ENCODE data around the gene CFAP46. TPM values are rescaled to one million over a fixed set of nuclear protein-coding genes. Genes with fewer than 3 reads are reported as not detected.

Gene CFAP46
- polyA plus RNA-seq, 1 donor from 2014 or later, result 2.6 TPM

DNA sequence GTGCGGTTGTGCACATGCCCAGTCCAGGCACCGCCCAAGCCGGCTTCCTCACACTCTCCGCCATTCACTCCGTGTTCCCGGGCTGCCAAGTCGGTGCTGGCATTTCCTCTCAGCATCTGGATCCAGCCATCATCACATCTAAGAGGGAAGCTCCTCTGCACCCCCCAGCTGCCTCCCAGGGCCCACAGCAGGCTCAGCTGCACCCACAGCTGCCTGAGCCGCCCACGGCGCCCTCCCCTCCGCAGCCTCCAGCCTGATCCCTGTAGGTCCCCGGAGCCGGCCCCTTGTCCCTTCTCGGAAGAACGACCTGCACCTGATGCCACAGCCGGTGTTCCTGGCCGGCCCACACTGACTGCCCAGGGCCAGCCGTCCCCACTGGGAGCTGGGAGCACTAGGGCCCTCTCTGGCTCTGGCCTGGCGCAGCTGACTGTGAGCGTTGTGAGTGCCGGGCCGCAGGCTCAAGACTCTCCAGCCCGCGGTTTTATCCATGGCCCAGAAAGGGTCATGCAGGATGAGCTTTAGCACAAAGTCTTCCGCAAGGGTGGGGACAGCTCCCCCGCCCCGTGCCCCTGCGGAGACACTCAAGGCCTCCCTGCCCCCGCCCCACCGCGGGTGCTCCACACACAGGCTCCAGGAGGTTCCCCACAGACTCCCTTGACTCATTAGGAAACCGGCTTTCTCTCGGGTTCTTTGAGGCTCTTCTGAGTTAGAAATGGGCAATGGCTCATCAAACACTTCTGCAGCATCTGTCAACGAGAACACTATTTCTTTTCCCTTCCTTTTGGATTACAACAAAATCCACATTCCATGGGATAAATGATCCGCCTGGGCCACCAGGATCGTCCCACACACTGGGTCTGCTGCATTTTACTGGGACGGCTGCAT is 31.2 kb downstream of the CFAP46 start:
- H4K20me1 ChIP-seq (ENCODE audit: insufficient read depth), result no peaks in the 10 kb centered on the region
- H3K27ac ChIP-seq (ENCODE audit: low read length), result no peak overlapping the region
- no peaks in the 10 kb centered on the region for H3F3A ChIP-seq (ENCODE audit: insufficient read depth, low read length, poor library complexity, severe bottlenecking)
- no peak overlapping the region for H3K9ac ChIP-seq (ENCODE audit: low read length)
- TF ChIP-seq, protein P1, sequence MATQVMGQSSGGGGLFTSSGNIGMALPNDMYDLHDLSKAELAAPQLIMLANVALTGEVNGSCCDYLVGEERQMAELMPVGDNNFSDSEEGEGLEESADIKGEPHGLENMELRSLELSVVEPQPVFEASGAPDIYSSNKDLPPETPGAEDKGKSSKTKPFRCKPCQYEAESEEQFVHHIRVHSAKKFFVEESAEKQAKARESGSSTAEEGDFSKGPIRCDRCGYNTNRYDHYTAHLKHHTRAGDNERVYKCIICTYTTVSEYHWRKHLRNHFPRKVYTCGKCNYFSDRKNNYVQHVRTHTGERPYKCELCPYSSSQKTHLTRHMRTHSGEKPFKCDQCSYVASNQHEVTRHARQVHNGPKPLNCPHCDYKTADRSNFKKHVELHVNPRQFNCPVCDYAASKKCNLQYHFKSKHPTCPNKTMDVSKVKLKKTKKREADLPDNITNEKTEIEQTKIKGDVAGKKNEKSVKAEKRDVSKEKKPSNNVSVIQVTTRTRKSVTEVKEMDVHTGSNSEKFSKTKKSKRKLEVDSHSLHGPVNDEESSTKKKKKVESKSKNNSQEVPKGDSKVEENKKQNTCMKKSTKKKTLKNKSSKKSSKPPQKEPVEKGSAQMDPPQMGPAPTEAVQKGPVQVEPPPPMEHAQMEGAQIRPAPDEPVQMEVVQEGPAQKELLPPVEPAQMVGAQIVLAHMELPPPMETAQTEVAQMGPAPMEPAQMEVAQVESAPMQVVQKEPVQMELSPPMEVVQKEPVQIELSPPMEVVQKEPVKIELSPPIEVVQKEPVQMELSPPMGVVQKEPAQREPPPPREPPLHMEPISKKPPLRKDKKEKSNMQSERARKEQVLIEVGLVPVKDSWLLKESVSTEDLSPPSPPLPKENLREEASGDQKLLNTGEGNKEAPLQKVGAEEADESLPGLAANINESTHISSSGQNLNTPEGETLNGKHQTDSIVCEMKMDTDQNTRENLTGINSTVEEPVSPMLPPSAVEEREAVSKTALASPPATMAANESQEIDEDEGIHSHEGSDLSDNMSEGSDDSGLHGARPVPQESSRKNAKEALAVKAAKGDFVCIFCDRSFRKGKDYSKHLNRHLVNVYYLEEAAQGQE (IDR thresholded peaks at IDR 0.05; ENCODE audit: borderline replicate concordance), result no peak
- TF ChIP-seq, protein P2, sequence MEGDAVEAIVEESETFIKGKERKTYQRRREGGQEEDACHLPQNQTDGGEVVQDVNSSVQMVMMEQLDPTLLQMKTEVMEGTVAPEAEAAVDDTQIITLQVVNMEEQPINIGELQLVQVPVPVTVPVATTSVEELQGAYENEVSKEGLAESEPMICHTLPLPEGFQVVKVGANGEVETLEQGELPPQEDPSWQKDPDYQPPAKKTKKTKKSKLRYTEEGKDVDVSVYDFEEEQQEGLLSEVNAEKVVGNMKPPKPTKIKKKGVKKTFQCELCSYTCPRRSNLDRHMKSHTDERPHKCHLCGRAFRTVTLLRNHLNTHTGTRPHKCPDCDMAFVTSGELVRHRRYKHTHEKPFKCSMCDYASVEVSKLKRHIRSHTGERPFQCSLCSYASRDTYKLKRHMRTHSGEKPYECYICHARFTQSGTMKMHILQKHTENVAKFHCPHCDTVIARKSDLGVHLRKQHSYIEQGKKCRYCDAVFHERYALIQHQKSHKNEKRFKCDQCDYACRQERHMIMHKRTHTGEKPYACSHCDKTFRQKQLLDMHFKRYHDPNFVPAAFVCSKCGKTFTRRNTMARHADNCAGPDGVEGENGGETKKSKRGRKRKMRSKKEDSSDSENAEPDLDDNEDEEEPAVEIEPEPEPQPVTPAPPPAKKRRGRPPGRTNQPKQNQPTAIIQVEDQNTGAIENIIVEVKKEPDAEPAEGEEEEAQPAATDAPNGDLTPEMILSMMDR (IDR thresholded peaks at IDR 0.05; ENCODE audit: poor library complexity, severe bottlenecking), result no peak
- TF ChIP-seq EZH2 (IDR thresholded peaks at IDR 0.05; ENCODE audit: borderline replicate concordance, insufficient read depth, low read length, poor library complexity, severe bottlenecking) (no peak), MXI1 (conservative IDR thresholded peaks at IDR 0.05; ENCODE audit: poor library complexity, severe bottlenecking) (no peak), RAD21 (conservative IDR thresholded peaks at IDR 0.05) (no peak), TAF1 (IDR thresholded peaks at IDR 0.05; ENCODE audit: low read depth) (no peak), SMC3 (conservative IDR thresholded peaks at IDR 0.05; ENCODE audit: poor library complexity) (no peak)
- no peak overlapping the region for H3K4me3 ChIP-seq (ENCODE audit: low read length)
- H2AFZ ChIP-seq (ENCODE audit: low read depth, low read length), result no peak overlapping the region
- H3K36me3 ChIP-seq (ENCODE audit: insufficient read depth, low read length), result no peaks in the 10 kb centered on the region
- no peaks in the 10 kb centered on the region for H3K9me2 ChIP-seq (ENCODE audit: insufficient read depth, low read length)
- no peaks in the 10 kb centered on the region for H3K79me2 ChIP-seq (replicated peaks; ENCODE audit: insufficient read depth, low read length)
- no peaks in the 10 kb centered on the region for H3K27me3 ChIP-seq (ENCODE audit: insufficient read depth, low read depth, low read length)
- no peaks in the 10 kb centered on the region for H3K9me3 ChIP-seq (ENCODE audit: low read length)
- no peak overlapping the region for H3K4me2 ChIP-seq (ENCODE audit: low read length)

DNA sequence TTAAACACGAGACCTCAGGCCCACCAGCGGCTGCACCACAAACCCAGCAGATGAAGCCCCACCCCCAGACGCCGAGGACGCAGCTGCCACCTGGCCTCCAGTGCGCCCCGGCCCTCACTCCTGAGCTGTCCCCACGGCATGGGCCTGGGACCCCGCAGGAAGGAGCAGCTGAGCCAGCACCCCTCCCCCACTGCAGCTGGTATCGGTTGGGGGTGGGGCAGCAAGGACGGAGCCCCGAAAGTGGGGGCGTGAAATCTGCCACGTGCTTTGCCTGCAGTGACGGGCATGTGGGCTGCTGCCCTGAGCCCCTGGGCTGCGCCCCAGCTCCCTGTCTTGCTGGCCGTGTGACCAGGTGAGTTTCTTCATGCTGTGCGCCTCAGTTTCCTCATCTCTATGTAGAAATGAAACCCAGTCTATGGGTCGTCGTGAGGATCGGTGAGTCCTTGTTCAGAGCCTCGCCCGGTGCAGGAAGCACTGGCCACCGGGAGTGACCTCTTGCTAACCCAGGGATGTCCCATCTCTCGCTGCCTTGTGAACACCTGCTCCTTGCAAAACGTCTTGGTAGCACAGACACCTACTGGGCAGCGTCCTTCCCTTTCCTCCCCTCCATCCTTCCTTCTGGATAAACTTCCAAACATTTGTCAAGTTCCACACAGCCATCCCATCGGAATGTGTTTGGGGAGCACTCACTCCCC is 32.0 kb downstream of the CFAP46 start:
- H3K4me3 ChIP-seq (ENCODE audit: low read length), result no peak overlapping the region
- no peak overlapping the region for H3K27ac ChIP-seq (ENCODE audit: low read length)
- TF ChIP-seq SMC3 (conservative IDR thresholded peaks at IDR 0.05; ENCODE audit: poor library complexity), result no peak
- TF ChIP-seq, protein P1 (IDR thresholded peaks at IDR 0.05; ENCODE audit: borderline replicate concordance), result no peak
- TF ChIP-seq MXI1 (conservative IDR thresholded peaks at IDR 0.05; ENCODE audit: poor library complexity, severe bottlenecking), result no peak
- no peak for TF ChIP-seq TAF1 (IDR thresholded peaks at IDR 0.05; ENCODE audit: low read depth)
- TF ChIP-seq, protein P2 (IDR thresholded peaks at IDR 0.05; ENCODE audit: poor library complexity, severe bottlenecking), result no peak
- TF ChIP-seq RAD21 (conservative IDR thresholded peaks at IDR 0.05), result no peak
- no peak for TF ChIP-seq POLR2AphosphoS5 (IDR thresholded peaks at IDR 0.05)
- TF ChIP-seq EP300 (conservative IDR thresholded peaks at IDR 0.05; ENCODE audit: poor library complexity, severe bottlenecking), result no peak
- TF ChIP-seq EZH2 (IDR thresholded peaks at IDR 0.05; ENCODE audit: borderline replicate concordance, insufficient read depth, low read length, poor library complexity, severe bottlenecking), result no peak
- no peaks in the 10 kb centered on the region for H3K9me3 ChIP-seq (ENCODE audit: low read length)
- no peak overlapping the region for H2AFZ ChIP-seq (ENCODE audit: low read depth, low read length)
- no peaks in the 10 kb centered on the region for H3K27me3 ChIP-seq (ENCODE audit: insufficient read depth, low read depth, low read length)
- H4K20me1 ChIP-seq (ENCODE audit: insufficient read depth), result no peaks in the 10 kb centered on the region
- H3K36me3 ChIP-seq (ENCODE audit: insufficient read depth, low read length), result no peaks in the 10 kb centered on the region
- H3K79me2 ChIP-seq (replicated peaks; ENCODE audit: insufficient read depth, low read length), result no peaks in the 10 kb centered on the region
- no peak overlapping the region for H3K4me2 ChIP-seq (ENCODE audit: low read length)
- no peaks in the 10 kb centered on the region for H3K9me2 ChIP-seq (ENCODE audit: insufficient read depth, low read length)
- H3F3A ChIP-seq (ENCODE audit: insufficient read depth, low read length, poor library complexity, severe bottlenecking), result no peaks in the 10 kb centered on the region
- H3K9ac ChIP-seq (ENCODE audit: low read length), result no peak overlapping the region

All from neural cell (in vitro differentiated cells).